G401 (cell line): ENCODE data around the gene PPFIA2. TPM values are rescaled to one million over a fixed set of nuclear protein-coding genes. Genes with fewer than 3 reads are reported as not detected.

Source experiments
- DNase-seq: peaks from one replicate; pipeline ENCODE4 v3.0.0-alpha.2; 2015; ENCODE audit warnings: low spot score
- in situ Hi-C: cut with HindIII; loops from 2 replicates; pipeline ENCODE4 v1.10.0; 2016; ENCODE audit warnings: low sequenced_read_pairs, mixed read lengths
- total RNA-seq: library from RNA; depleted of rRNA; stranded (reverse); fragments of >200 nt; shearing (Covaris generic); gene quantifications from 2 replicates; pipeline ENCODE4 v1.2.3, GENCODE V29; 2014

The PPFIA2 gene
- total RNA-seq, 1 experiment from 2014 or later = not detected

GRCh38 chr12:81585787-81586186 is 173.4 kb downstream of the PPFIA2 start:
- no peak for DNase-seq
- in situ Hi-C loops = no loop called here

- in situ Hi-C loops = no loop called here
- no peak for DNase-seq
These were observed 185.9 kb downstream of the PPFIA2 start for GRCh38 chr12:81573228-81573627.

- in situ Hi-C loops = no loop called here
- no peak for DNase-seq
These were observed 186.7 kb downstream of the PPFIA2 start for GRCh38 chr12:81572411-81572810.

GRCh38 chr12:81570234-81570633 is 188.9 kb downstream of the PPFIA2 start:
- in situ Hi-C loops = no loop called here
- DNase-seq = no peak

- in situ Hi-C loops = no loop called here
- DNase-seq = no peak
These were observed 194.9 kb downstream of the PPFIA2 start for GRCh38 chr12:81564237-81564636.

- in situ Hi-C loops = no loop called here
- DNase-seq = no peak
These were observed 201.1 kb downstream of the PPFIA2 start for GRCh38 chr12:81558031-81558430.

- in situ Hi-C loops = no loop called here
- DNase-seq = no peak
These were observed 212.3 kb downstream of the PPFIA2 start for GRCh38 chr12:81546811-81547210.

- in situ Hi-C loops = no loop called here
These were observed 215.5 kb downstream of the PPFIA2 start for GRCh38 chr12:81543621-81544139.

GRCh38 chr12:81542065-81543010 is 216.8 kb downstream of the PPFIA2 start:
- in situ Hi-C loops = no loop called here
- no peak for DNase-seq

More at GRCh38 chr12:81543621-81544139, 215.5 kb downstream of the PPFIA2 start:
- DNase-seq = no peak

- in situ Hi-C loops = no loop called here
- DNase-seq = no peak
These were observed 218.0 kb downstream of the PPFIA2 start for GRCh38 chr12:81541121-81541520.

- no peak for DNase-seq
- in situ Hi-C loops = no loop called here
These were observed 219.9 kb downstream of the PPFIA2 start for GRCh38 chr12:81539279-81539678.

GRCh38 chr12:81533054-81533453 is 226.1 kb downstream of the PPFIA2 start:
- in situ Hi-C loops = no loop called here
- DNase-seq = no peak

GRCh38 chr12:81530352-81530751 is 228.8 kb downstream of the PPFIA2 start:
- no peak for DNase-seq
- in situ Hi-C loops = no loop called here

- in situ Hi-C loops = no loop called here
These were observed 238.8 kb downstream of the PPFIA2 start for GRCh38 chr12:81520064-81520945.

GRCh38 chr12:81518638-81519037 is 240.5 kb downstream of the PPFIA2 start:
- DNase-seq = no peak
- in situ Hi-C loops = no loop called here

More at GRCh38 chr12:81520064-81520945, 238.8 kb downstream of the PPFIA2 start:
- DNase-seq = no peak

- in situ Hi-C loops = no loop called here
- no peak for DNase-seq
These were observed 241.9 kb downstream of the PPFIA2 start for GRCh38 chr12:81517296-81517695.

GRCh38 chr12:81502912-81503695 is 256.0 kb downstream of the PPFIA2 start:
- in situ Hi-C loops = no loop called here
- no peak for DNase-seq

- in situ Hi-C loops = no loop called here
These were observed 258.4 kb downstream of the PPFIA2 start for GRCh38 chr12:81500788-81501187.

GRCh38 chr12:81499809-81500208 is 259.3 kb downstream of the PPFIA2 start:
- in situ Hi-C loops = no loop called here
- DNase-seq = peak; percentile 12

More at GRCh38 chr12:81500788-81501187, 258.4 kb downstream of the PPFIA2 start:
- DNase-seq = peak; percentile 12
